Measurements from ENCODE around the gene DNAJA2. TPM values are rescaled to one million over a fixed set of nuclear protein-coding genes. Genes with fewer than 3 reads are reported as not detected.

DNAJA2 gene
- total and polyA plus RNA-seq, 2 donors (not counting 3 experiments of a cell fraction or from before 2014, with no cell fraction given): 6.4 to 61.4 TPM

GRCh38 chr16:46996391-46996790 is 22.9 kb upstream of the DNAJA2 start:
- dilution Hi-C loops (cut with MboI; ENCODE audit: extremely low pct_ligation_motif_present, low sequenced_read_pairs) (no loop called here), intact Hi-C loops (cut with micrococcal nuclease) (no loop called here)
- no peaks in the 10 kb centered on the region for H4K20me1 ChIP-seq (replicated peaks; ENCODE audit: control insufficient read depth, extremely low read depth, insufficient read depth, low read length)
- BruUV-seq (replicated peaks): no TSS peak
- ChIA-PET POLR2A (no interaction called here), CTCF (no interaction called here)
- FAIRE-seq (no peak), DNase-seq (ENCODE audit: low read depth, low spot score) (no peak)
- no peaks in the 10 kb centered on the region for H3K9me1 ChIP-seq (replicated peaks; ENCODE audit: control insufficient read depth, extremely low read depth, insufficient read depth, low read length)
- H3K79me2 ChIP-seq (ENCODE audit: control insufficient read depth, insufficient read depth, low read length): no peaks in the 10 kb centered on the region
- H3K27me3 ChIP-seq (ENCODE audit: control insufficient read depth in 2 of 2, insufficient read depth in 2 of 2, low read length in 2 of 2): no peaks in the 10 kb centered on the region
- TF ChIP-seq POLR2AphosphoS5 (IDR thresholded peaks at IDR 0.05; ENCODE audit: insufficient read depth, low read depth, low read length) (no peak), POLR2A (IDR thresholded peaks at IDR 0.05; ENCODE audit: low read depth, low read length) (no peak), EZH2 (IDR thresholded peaks at IDR 0.05; ENCODE audit: borderline replicate concordance, low read depth, low read length, severe bottlenecking) (no peak), JUN (IDR thresholded peaks at IDR 0.05; ENCODE audit: borderline replicate concordance, insufficient read depth, insufficient read length, low read depth) (no peak), CTCF (IDR thresholded peaks at IDR 0.05; ENCODE audit: extremely low read depth in 1 of 2, insufficient read depth in 1 of 2, low read depth in 1 of 2, low read length in 2 of 2) (no peak), FOS (IDR thresholded peaks at IDR 0.05; ENCODE audit: borderline replicate concordance, insufficient read depth, low read length) (no peak), MYC (IDR thresholded peaks at IDR 0.05; ENCODE audit: low read depth, low read length) (no peak), GATA2 (IDR thresholded peaks at IDR 0.05; ENCODE audit: insufficient read depth, insufficient read length, low read depth, low read length) (no peak)
- TF ChIP-seq, protein P1, sequence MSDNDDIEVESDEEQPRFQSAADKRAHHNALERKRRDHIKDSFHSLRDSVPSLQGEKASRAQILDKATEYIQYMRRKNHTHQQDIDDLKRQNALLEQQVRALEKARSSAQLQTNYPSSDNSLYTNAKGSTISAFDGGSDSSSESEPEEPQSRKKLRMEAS (IDR thresholded peaks at IDR 0.05; ENCODE audit: insufficient read depth, insufficient read length): no peak
- no peak overlapping the region for H3K4me3 ChIP-seq (replicated peaks in 1 of 3; ENCODE audit: insufficient read depth in 1 of 3, low read depth in 1 of 3, low read length in 3 of 3)
- no peak overlapping the region for H2AFZ ChIP-seq (ENCODE audit: low read depth, low read length)
- H3K27ac ChIP-seq (ENCODE audit: insufficient read depth, low read depth, low read length): no peak overlapping the region
- H3K4me1 ChIP-seq (ENCODE audit: control insufficient read depth, extremely low read depth, insufficient read depth, low read length): no peaks in the 10 kb centered on the region
- no peak overlapping the region for H3K4me2 ChIP-seq (ENCODE audit: insufficient read depth, low read length)
- no peaks in the 10 kb centered on the region for H3K9me3 ChIP-seq (replicated peaks; ENCODE audit: control insufficient read depth, insufficient read depth, low read length)
- no peak overlapping the region for H3K9ac ChIP-seq (replicated peaks; ENCODE audit: extremely low read depth, insufficient read depth, low read length)
- no peaks in the 10 kb centered on the region for H3K36me3 ChIP-seq (ENCODE audit: control insufficient read depth in 2 of 2, extremely low read depth in 1 of 2, insufficient read depth in 2 of 2, low read length in 2 of 2)
